Neuronal stem cell (in vitro differentiated cells): ENCODE data around the gene SAG.

Experiments used
- DNase-seq: peaks from one replicate; pipeline ENCODE4 v3.0.0-alpha.2; 2013; ENCODE audit warnings: low spot score
- H2AFZ ChIP-seq: one replicate; pipeline ENCODE4 v1.6.1; 2013; ENCODE audit warnings: mild to moderate bottlenecking, low read length, inconsistent platforms
- H2AK5ac ChIP-seq: 2 replicates; pipeline ENCODE4 v1.6.1; 2013; ENCODE audit warnings: low read depth, mild to moderate bottlenecking, inconsistent platforms, low read length, moderate library complexity, mixed read lengths
- H2BK120ac ChIP-seq: 2 replicates; pipeline ENCODE4 v1.6.1; 2013; ENCODE audit warnings: low read depth, mild to moderate bottlenecking, inconsistent platforms, low read length, moderate library complexity, mixed read lengths
- H2BK12ac ChIP-seq: one replicate; pipeline ENCODE4 v1.6.1; 2013; ENCODE audit warnings: low read length, inconsistent platforms
- H2BK15ac ChIP-seq: 2 replicates; pipeline ENCODE4 v1.6.1; 2013; ENCODE audit warnings: mild to moderate bottlenecking, low read length, inconsistent platforms, mixed read lengths
- H2BK5ac ChIP-seq: one replicate; pipeline ENCODE4 v1.6.1; 2013; ENCODE audit warnings: inconsistent platforms, mild to moderate bottlenecking, low read length, moderate library complexity
- H3K14ac ChIP-seq: one replicate; pipeline ENCODE4 v1.6.1; 2013; ENCODE audit warnings: low read length, inconsistent platforms
- H3K18ac ChIP-seq: 2 replicates; pipeline ENCODE4 v1.6.1; 2013; ENCODE audit warnings: low read length, inconsistent platforms
- H3K23ac ChIP-seq: 2 replicates; pipeline ENCODE4 v1.6.1; 2013; ENCODE audit warnings: low read depth, mild to moderate bottlenecking, mixed read lengths, low read length, inconsistent platforms; ENCODE audit not compliant: poor library complexity
- H3K27ac ChIP-seq: replicated peaks from 3 replicates; pipeline ENCODE4 v1.5.1; 2013; ENCODE audit warnings: low read length, inconsistent platforms
- H3K27me3 ChIP-seq, 3 experiments: 2 replicates each; pipeline ENCODE4 v1.6.1; 2013; ENCODE audit warnings: low read length in 3 of 3, mild to moderate bottlenecking in 2 of 3, inconsistent platforms in 1 of 3, low read depth in 1 of 3, mixed read lengths in 1 of 3, moderate library complexity in 1 of 3; ENCODE audit not compliant: control insufficient read depth in 3 of 3, insufficient read depth in 3 of 3
- H3K36me3 ChIP-seq, 2 donors: replicated peaks in 1 of 2; 2 replicates each; pipeline ENCODE4 v1.6.1; 2013; ENCODE audit warnings: low read length in 2 of 2; ENCODE audit not compliant: control insufficient read depth in 2 of 2, insufficient read depth in 2 of 2
- H3K4ac ChIP-seq: 2 replicates; pipeline ENCODE4 v1.6.1; 2013; ENCODE audit warnings: inconsistent platforms, mild to moderate bottlenecking, low read length, moderate library complexity
- H3K4me1 ChIP-seq, 2 donors: 1 replicate in 1 of 2; 2 replicates in 1 of 2; pipeline ENCODE4 v1.6.1; 2013; ENCODE audit warnings: low read length in 2 of 2, low read depth in 1 of 2; ENCODE audit not compliant: control insufficient read depth in 2 of 2, insufficient read depth in 1 of 2
- H3K4me2 ChIP-seq: one replicate; pipeline ENCODE4 v1.6.1; 2013; ENCODE audit warnings: mild to moderate bottlenecking, low read length, inconsistent platforms; ENCODE audit not compliant: insufficient read depth, poor library complexity, severe bottlenecking
- H3K4me3 ChIP-seq, 2 donors: 2 replicates each; pipeline ENCODE4 v1.5.1; 2013; ENCODE audit warnings: low read length in 2 of 2, mild to moderate bottlenecking in 2 of 2, inconsistent platforms in 1 of 2, moderate library complexity in 1 of 2
- H3K79me1 ChIP-seq: one replicate; pipeline ENCODE4 v1.6.1; 2013; ENCODE audit warnings: low read depth, mild to moderate bottlenecking, inconsistent platforms, low read length, moderate library complexity
- H3K9ac ChIP-seq: one replicate; pipeline ENCODE4 v1.6.1; 2013; ENCODE audit warnings: mild to moderate bottlenecking, low read depth, low read length, inconsistent platforms; ENCODE audit not compliant: poor library complexity
- H3K9me3 ChIP-seq, 2 donors: replicated peaks in 1 of 2; 2 replicates each; pipeline versions ENCODE3 to v1.6.1; 2013; ENCODE audit warnings: low read length in 2 of 2, mild to moderate bottlenecking in 2 of 2, inconsistent platforms in 1 of 2, low read depth in 1 of 2, mixed read lengths in 1 of 2, moderate library complexity in 1 of 2; ENCODE audit not compliant: control insufficient read depth in 2 of 2, insufficient read depth in 1 of 2
- H4K8ac ChIP-seq: one replicate; pipeline ENCODE4 v1.6.1; 2013; ENCODE audit warnings: low read depth, mild to moderate bottlenecking, inconsistent platforms, low read length, moderate library complexity
- H4K91ac ChIP-seq: one replicate; pipeline ENCODE4 v1.6.1; 2013; ENCODE audit warnings: low read length, low read depth, mild to moderate bottlenecking, inconsistent platforms; ENCODE audit not compliant: poor library complexity
- WGBS, 2 donors: extraction: QIAGEN DNeasy Blood & Tissue Kit; methylation state at CpG; one replicate each; pipeline ENCODE4 v1.1.7; 2013; ENCODE audit warnings: missing lambda C conversion rate in 2 of 2, mixed read lengths in 1 of 2; ENCODE audit not compliant: insufficient read length in 2 of 2, insufficient replicate concordance in 1 of 2; ENCODE audit errors: extremely low coverage in 2 of 2; 5-methylcytosine and 5-hydroxymethylcytosine counted together

Gene SAG

GRCh38 chr2:233352141-233352842 lies 44.7 kb downstream of the SAG start:
- H4K91ac ChIP-seq = peak overlapping the region; percentile 83
- no peak overlapping the region for H2BK12ac ChIP-seq
- H3K4me3 ChIP-seq = no peak overlapping the region
- H3K23ac ChIP-seq = peak overlapping the region; percentile 60
- H4K8ac ChIP-seq = no peak overlapping the region
- peak overlapping the region; percentile 42 for H2BK5ac ChIP-seq
- H2BK15ac ChIP-seq = no peak overlapping the region
- peaks cover 0 to 54% (median 15%) of the 10 kb centered on the region in 3 experiments for H3K27me3 ChIP-seq
- H3K14ac ChIP-seq = no peak overlapping the region
- no peak for DNase-seq
- peaks cover 5 to 9% of the 10 kb centered on the region in 2 donors for H3K9me3 ChIP-seq
- no peak overlapping the region for H3K4me2 ChIP-seq
- peak overlapping the region; percentile 2 for H3K9ac ChIP-seq
- H3K18ac ChIP-seq = no peak overlapping the region
- H3K4ac ChIP-seq = no peak overlapping the region
- H3K4me1 ChIP-seq = peaks cover 10 to 13% of the 10 kb centered on the region in 2 donors
- peak overlapping the region; percentile 9 for H2AK5ac ChIP-seq
- no peak overlapping the region for H2BK120ac ChIP-seq
- no peak overlapping the region for H3K27ac ChIP-seq
- no CpG with 5 or more reads among the region's 25 CpGs for WGBS, 2 donors
- peaks cover 0 to 12% of the 10 kb centered on the region in 2 donors for H3K36me3 ChIP-seq
- H2AFZ ChIP-seq = no peak overlapping the region
- H3K79me1 ChIP-seq = peaks cover 6% of the 10 kb centered on the region

- H3K4me1 ChIP-seq = peaks cover 10 to 13% of the 10 kb centered on the region in 2 donors
- H2AK5ac ChIP-seq = peak overlapping the region; percentile 77
- peaks cover 0 to 12% of the 10 kb centered on the region in 2 donors for H3K36me3 ChIP-seq
- no peak overlapping the region for H3K4ac ChIP-seq
- no peak overlapping the region for H3K14ac ChIP-seq
- H2AFZ ChIP-seq = peak overlapping the region; percentile 95
- no peak overlapping the region for H2BK120ac ChIP-seq
- peaks cover 0 to 46% (median 13%) of the 10 kb centered on the region in 3 experiments for H3K27me3 ChIP-seq
- DNase-seq = no peak
- no peak overlapping the region for H3K27ac ChIP-seq
- H3K9me3 ChIP-seq = peaks cover 4 to 9% of the 10 kb centered on the region in 2 donors
- no peak overlapping the region for H4K8ac ChIP-seq
- peak overlapping the region; percentile 76 for H3K18ac ChIP-seq
- H4K91ac ChIP-seq = no peak overlapping the region
- H2BK5ac ChIP-seq = no peak overlapping the region
- no peak overlapping the region for H3K9ac ChIP-seq
- H3K4me3 ChIP-seq = peak overlapping the region in 1 of 2 donors; percentile 51
- peaks cover 6% of the 10 kb centered on the region for H3K79me1 ChIP-seq
- no CpG with 5 or more reads among the region's 22 CpGs for WGBS, 2 donors
- no peak overlapping the region for H3K23ac ChIP-seq
- H2BK15ac ChIP-seq = peak overlapping the region; percentile 7
- peak overlapping the region; percentile 5 for H2BK12ac ChIP-seq
- peak overlapping the region; percentile 71 for H3K4me2 ChIP-seq
Observed at GRCh38 chr2:233353101-233353768, 45.6 kb downstream of the SAG start.

- Histone ChIP-seq H3K9me3 (peaks cover 2 to 9% of the 10 kb centered on the region in 2 donors), H4K8ac (peak within 1 kb of the TSS; percentile 24), H3K9ac (peak within 1 kb of the TSS; percentile 92), H3K4me1 (peaks cover 10 to 13% of the 10 kb centered on the region in 2 donors), H3K79me1 (peaks cover 6% of the 10 kb centered on the region), H3K4ac (no peak within 1 kb of the TSS), H2AK5ac (peak within 1 kb of the TSS; percentile 77), H3K36me3 (peaks cover 0 to 16% of the 10 kb centered on the region in 2 donors), H3K23ac (peak within 1 kb of the TSS; percentile 35), H2BK12ac (no peak within 1 kb of the TSS), H3K27ac (peak within 1 kb of the TSS; percentile 45), H2BK5ac (no peak within 1 kb of the TSS), H2BK120ac (no peak within 1 kb of the TSS), H3K27me3 (peaks cover 0 to 39% (median 13%) of the 10 kb centered on the region in 3 experiments), H3K4me3 (peak within 1 kb of the TSS; percentile 65 to 98), H3K18ac (peak within 1 kb of the TSS; percentile 94), H2BK15ac (peak within 1 kb of the TSS; percentile 7), H3K4me2 (peak within 1 kb of the TSS; percentile 86), H3K14ac (no peak within 1 kb of the TSS), H4K91ac (no peak within 1 kb of the TSS), H2AFZ (peak within 1 kb of the TSS; percentile 95)
- peak; percentile 72 for DNase-seq
- WGBS, 2 donors = no CpG with 5 or more reads among the region's 56 CpGs
Observed at GRCh38 chr2:233353769-233354499, 46.3 kb downstream of the SAG start, which contains the start of gene DGKD. Gene DGKD, plus strand, starts transcription at chr2:233354494. Its CDS starts 25 bp downstream, at chr2:233354519.
